Esophagus (tissue), 2 donors: Measurements from ENCODE around the gene NR2C2. TPM values are rescaled to one million over a fixed set of nuclear protein-coding genes. Genes with fewer than 3 reads are reported as not detected.

ENCODE experiments used
- H3K27ac ChIP-seq, 2 donors: one replicate each; pipeline ENCODE4 v1.5.1; 2013; ENCODE audit warnings: low read depth in 2 of 2, mild to moderate bottlenecking in 2 of 2, inconsistent platforms in 1 of 2, low read length in 1 of 2, moderate library complexity in 1 of 2
- H3K27me3 ChIP-seq, 2 donors: one replicate each; pipeline ENCODE4 v1.6.1; 2013; ENCODE audit warnings: low read length in 2 of 2, control low read depth in 1 of 2, mild to moderate bottlenecking in 1 of 2; ENCODE audit not compliant: insufficient read depth in 2 of 2, control insufficient read depth in 1 of 2
- H3K36me3 ChIP-seq, 2 donors: one replicate each; pipeline ENCODE4 v1.6.1; 2013; ENCODE audit warnings: low read length in 1 of 2; ENCODE audit not compliant: control insufficient read depth in 2 of 2, insufficient read depth in 2 of 2
- H3K4me1 ChIP-seq, 2 donors: one replicate each; pipeline ENCODE4 v1.6.1; 2013; ENCODE audit warnings: low read length in 1 of 2; ENCODE audit not compliant: control insufficient read depth in 2 of 2, insufficient read depth in 2 of 2
- H3K4me3 ChIP-seq, 2 donors: one replicate each; pipeline ENCODE4 v1.5.1; 2013; ENCODE audit warnings: low read length in 2 of 2, mild to moderate bottlenecking in 2 of 2, low read depth in 1 of 2, moderate library complexity in 1 of 2
- H3K9me3 ChIP-seq, 2 donors: one replicate each; pipeline ENCODE4 v1.6.1; 2013; ENCODE audit warnings: mild to moderate bottlenecking in 2 of 2, low read depth in 1 of 2, low read length in 1 of 2, moderate library complexity in 1 of 2; ENCODE audit not compliant: control insufficient read depth in 2 of 2, insufficient read depth in 1 of 2
- WGBS, 2 donors: extraction: QIAGEN DNeasy Blood & Tissue Kit; methylation state at CpG; one replicate each; pipeline ENCODE4 v1.1.7; 2013; 5-methylcytosine and 5-hydroxymethylcytosine counted together
- polyA plus RNA-seq, 2 donors: library from polyadenylated mRNA; stranded (reverse); fragments of 200-250 nt; gene quantifications; one replicate each; pipeline ENCODE4 v1.2.3, GENCODE V29; 2013
- donor health status: healthy with polysubstance abuse.
- donor health status: Bipolar disorder and iron deficiency.

Gene NR2C2
- polyA plus RNA-seq, 2 donors = 5.0 to 6.1 TPM

GRCh38 chr3:15050405-15051092, 103.2 kb downstream of the NR2C2 start:
- Histone ChIP-seq H3K9me3 (no peaks in the 10 kb centered on the region), H3K36me3 (peaks cover 13 to 30% of the 10 kb centered on the region in 2 donors), H3K4me1 (no peaks in the 10 kb centered on the region), H3K27ac (no peak overlapping the region), H3K27me3 (no peaks in the 10 kb centered on the region), H3K4me3 (no peak overlapping the region)
- WGBS, 2 donors = 69 to 85% methylated on average over 3 of the region's 3 CpGs

GRCh38 chr3:15051531-15051930, 104.1 kb downstream of the NR2C2 start:
- no peaks in the 10 kb centered on the region for H3K9me3 ChIP-seq
- H3K27ac ChIP-seq = no peak overlapping the region
- WGBS, 2 donors = 65 to 88% methylated on average over 1 of the region's 1 CpG
- H3K36me3 ChIP-seq = peaks cover 16 to 30% of the 10 kb centered on the region in 2 donors
- H3K27me3 ChIP-seq = no peaks in the 10 kb centered on the region
- H3K4me1 ChIP-seq = no peaks in the 10 kb centered on the region
- no peak overlapping the region for H3K4me3 ChIP-seq

- peaks cover 13 to 27% of the 10 kb centered on the region in 2 donors for H3K36me3 ChIP-seq
Observed at GRCh38 chr3:15052335-15053242, 105.2 kb downstream of the NR2C2 start.

GRCh38 chr3:15053541-15053940, 106.2 kb downstream of the NR2C2 start:
- no peak overlapping the region for H3K27ac ChIP-seq
- no peak overlapping the region for H3K4me3 ChIP-seq
- H3K9me3 ChIP-seq = no peaks in the 10 kb centered on the region
- whole genome bisulfite sequencing, 2 donors = 96 to 98% methylated on average over 4 of the region's 4 CpGs
- peaks cover 13 to 25% of the 10 kb centered on the region in 2 donors for H3K36me3 ChIP-seq
- no peaks in the 10 kb centered on the region for H3K4me1 ChIP-seq
- H3K27me3 ChIP-seq = no peaks in the 10 kb centered on the region

More at GRCh38 chr3:15052335-15053242, 105.2 kb downstream of the NR2C2 start:
- H3K9me3 ChIP-seq = no peaks in the 10 kb centered on the region
- no peaks in the 10 kb centered on the region for H3K4me1 ChIP-seq
- H3K4me3 ChIP-seq = no peak overlapping the region
- no peak overlapping the region for H3K27ac ChIP-seq
- no peaks in the 10 kb centered on the region for H3K27me3 ChIP-seq
- 88 to 93% methylated on average over 14 of the region's 14 CpGs for WGBS, 2 donors

- Histone ChIP-seq H3K27me3 (no peaks in the 10 kb centered on the region), H3K27ac (no peak overlapping the region), H3K9me3 (no peaks in the 10 kb centered on the region), H3K4me1 (no peaks in the 10 kb centered on the region), H3K36me3 (peaks cover 7 to 25% of the 10 kb centered on the region in 2 donors), H3K4me3 (no peak overlapping the region)
- WGBS, 2 donors = 78 to 87% methylated on average over 8 of the region's 8 CpGs
Observed at GRCh38 chr3:15055019-15055557, 107.7 kb downstream of the NR2C2 start.

GRCh38 chr3:15056676-15057404, 109.5 kb downstream of the NR2C2 start:
- Histone ChIP-seq H3K4me1 (no peaks in the 10 kb centered on the region), H3K36me3 (peaks cover 7 to 19% of the 10 kb centered on the region in 2 donors), H3K27me3 (no peaks in the 10 kb centered on the region), H3K4me3 (no peak overlapping the region), H3K9me3 (no peaks in the 10 kb centered on the region), H3K27ac (no peak overlapping the region)
- WGBS, 2 donors = 94 to 96% methylated on average over 19 of the region's 19 CpGs

- Histone ChIP-seq H3K4me1 (peaks cover 5 to 13% of the 10 kb centered on the region in 2 donors), H3K4me3 (no peak overlapping the region), H3K27me3 (no peaks in the 10 kb centered on the region), H3K27ac (no peak overlapping the region), H3K9me3 (no peaks in the 10 kb centered on the region), H3K36me3 (peaks cover 7 to 11% of the 10 kb centered on the region in 2 donors)
- WGBS, 2 donors = 97% methylated on average over 3 of the region's 3 CpGs
Observed at GRCh38 chr3:15060029-15060428, 112.6 kb downstream of the NR2C2 start.

GRCh38 chr3:15063238-15063637, 115.9 kb downstream of the NR2C2 start:
- Histone ChIP-seq H3K27me3 (no peaks in the 10 kb centered on the region), H3K9me3 (no peaks in the 10 kb centered on the region), H3K4me1 (peaks cover 5 to 13% of the 10 kb centered on the region in 2 donors), H3K27ac (no peak overlapping the region), H3K4me3 (no peak overlapping the region), H3K36me3 (peaks cover 0 to 9% of the 10 kb centered on the region in 2 donors)
- 69 to 72% methylated on average over 4 of the region's 4 CpGs for WGBS, 2 donors

GRCh38 chr3:15063656-15064286, 116.4 kb downstream of the NR2C2 start:
- Histone ChIP-seq H3K27me3 (no peaks in the 10 kb centered on the region), H3K9me3 (no peaks in the 10 kb centered on the region), H3K36me3 (peaks cover 0 to 6% of the 10 kb centered on the region in 2 donors), H3K27ac (peak overlapping the region in 1 of 2 donors; percentile 88), H3K4me3 (peak overlapping the region; percentile 80 to 88), H3K4me1 (peaks cover 5 to 13% of the 10 kb centered on the region in 2 donors)
- WGBS, 2 donors = 76 to 86% methylated on average over 13 of the region's 13 CpGs
